SKM-1 treated with dmso at 0.1 percent for 144 hours (cell line): ENCODE results near the gene ECE1.

Experiments used
- DNase-seq: peaks from one replicate; lab custom pipeline; 2025; ENCODE audit not compliant: unreplicated experiment; lab: John Stamatoyannopoulos, UW

The ECE1 gene

GRCh38 chr1:21308847-21309652 lies 18.8 kb upstream of the ECE1 start:
- DNase-seq, result no peak

- DNase-seq, result no peak
Measured at GRCh38 chr1:21308330-21308729, 18.1 kb upstream of the ECE1 start.

DNA sequence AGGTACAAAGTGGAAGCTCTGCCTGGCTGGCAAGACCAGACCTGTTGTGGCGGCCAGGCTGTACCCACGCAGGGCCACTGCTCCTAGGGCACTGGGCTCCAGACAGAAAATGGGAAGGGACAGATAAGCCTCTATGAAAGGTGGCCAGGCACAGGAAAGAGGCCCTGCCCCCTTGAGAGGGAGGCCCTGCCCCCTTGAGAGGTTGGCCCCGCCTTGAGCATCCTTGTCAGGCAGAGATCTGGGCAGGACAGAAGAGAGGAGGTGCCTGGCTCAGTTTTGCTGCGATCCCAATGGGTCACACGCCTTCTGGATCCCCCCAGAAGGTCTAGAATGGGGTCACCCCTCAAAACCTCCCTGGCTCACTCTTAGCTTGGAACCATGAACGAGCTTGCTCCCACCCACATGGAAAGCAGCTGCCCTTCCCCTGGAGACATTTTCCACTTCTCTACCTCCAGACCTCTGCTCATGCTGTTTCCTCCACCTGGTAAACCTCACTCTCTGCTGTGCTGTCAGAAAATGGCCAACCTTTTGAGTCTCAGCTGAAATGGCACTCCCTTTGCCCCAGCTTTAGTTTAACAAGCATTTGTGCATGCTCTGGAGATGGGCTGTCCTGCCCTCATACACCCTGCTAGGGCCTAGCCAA lies 17.5 kb upstream of the ECE1 start:
- DNase-seq, result no peak

- DNase-seq, result no peak
Measured at GRCh38 chr1:21307210-21307609, 16.9 kb upstream of the ECE1 start.

- DNase-seq, result no peak
Measured at GRCh38 chr1:21305900-21306189, 15.6 kb upstream of the ECE1 start.

- no peak for DNase-seq
Measured at GRCh38 chr1:21305155-21305899, 15.1 kb upstream of the ECE1 start.

DNA sequence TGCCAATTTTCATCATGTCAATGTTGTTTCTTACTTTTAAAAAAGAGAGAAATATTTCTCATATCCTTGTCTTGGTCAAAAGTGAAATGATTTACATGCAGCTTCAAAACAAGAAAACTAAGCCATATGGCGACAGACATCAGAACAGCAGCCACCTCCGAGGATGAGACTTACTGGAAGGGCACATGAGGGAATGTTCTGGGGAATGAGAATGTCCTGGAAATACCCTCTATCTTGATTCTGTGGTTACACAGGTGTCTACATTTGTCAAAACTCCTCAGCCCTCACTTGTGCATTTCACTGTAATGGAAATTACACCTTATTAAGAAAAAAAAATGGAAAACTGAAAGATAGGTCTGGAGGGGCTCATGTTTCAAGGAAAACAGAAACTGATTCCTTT lies 14.2 kb upstream of the ECE1 start:
- no peak for DNase-seq

DNA sequence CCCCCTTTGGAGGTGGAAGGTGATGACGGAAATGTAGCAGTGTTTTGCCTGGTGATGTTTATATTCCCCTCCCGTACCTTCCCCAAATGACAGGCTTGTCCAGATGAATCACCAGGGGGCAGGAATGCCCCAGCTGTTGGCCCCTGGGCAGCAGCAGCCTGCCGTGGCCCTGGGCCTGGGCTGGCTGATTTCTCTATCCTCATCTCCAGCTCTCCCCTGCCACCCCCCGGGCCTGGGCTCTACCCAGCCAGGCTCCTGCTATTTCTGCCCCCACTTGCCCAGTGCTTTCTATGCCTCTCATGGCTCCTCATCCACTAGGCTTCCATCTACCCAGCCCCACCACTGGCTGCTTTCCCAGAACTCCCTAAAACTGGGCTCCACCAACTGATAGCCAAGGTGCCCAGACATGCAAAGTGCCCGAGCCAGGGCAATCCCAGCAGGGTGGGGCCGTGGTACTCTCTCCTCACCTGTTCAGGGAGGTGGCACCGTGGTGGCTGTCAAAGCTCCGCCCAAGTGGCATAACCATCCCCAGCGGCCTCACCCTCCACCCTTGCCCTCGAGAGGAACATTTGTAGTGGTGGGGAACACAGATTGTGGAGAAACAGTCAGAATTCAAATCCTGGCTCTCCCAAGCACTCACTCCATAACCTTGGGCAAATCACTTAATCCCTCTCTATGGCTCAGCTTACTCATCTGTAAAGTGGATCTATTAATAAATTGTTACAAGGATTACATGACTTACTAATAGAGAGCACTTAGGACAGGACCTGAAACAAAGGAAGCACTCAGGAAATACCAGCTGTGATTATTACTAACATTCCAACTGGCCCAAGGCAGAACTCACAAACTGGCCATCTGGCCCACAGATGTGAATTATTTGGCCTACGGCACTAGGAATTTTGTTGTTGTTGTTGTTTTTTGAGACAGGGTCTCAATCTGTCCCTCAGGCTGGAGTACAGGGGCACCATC lies 12.8 kb upstream of the ECE1 start:
- DNase-seq, result no peak

- no peak for DNase-seq
Measured at GRCh38 chr1:21301794-21302440, 11.7 kb upstream of the ECE1 start.

DNA sequence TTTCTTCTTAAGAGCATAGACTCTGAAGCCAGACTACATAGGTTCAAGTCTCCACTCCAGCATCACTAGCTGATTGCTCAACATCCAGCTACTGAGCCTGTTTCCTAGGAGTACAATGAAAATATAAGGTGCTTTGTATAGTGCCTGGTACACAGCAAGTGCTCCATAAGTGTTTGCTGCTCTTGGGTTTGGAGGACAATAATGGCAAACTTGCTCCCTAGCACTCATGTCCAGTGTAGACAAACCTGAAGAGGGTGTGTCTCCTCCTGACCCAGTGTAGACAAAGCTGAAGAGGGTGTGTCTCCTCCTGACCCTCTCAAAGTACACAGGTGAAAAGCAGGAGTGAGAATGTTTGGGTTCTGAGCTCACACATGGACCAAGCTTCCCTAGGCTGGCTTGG lies 10.5 kb upstream of the ECE1 start:
- DNase-seq, result no peak

DNA sequence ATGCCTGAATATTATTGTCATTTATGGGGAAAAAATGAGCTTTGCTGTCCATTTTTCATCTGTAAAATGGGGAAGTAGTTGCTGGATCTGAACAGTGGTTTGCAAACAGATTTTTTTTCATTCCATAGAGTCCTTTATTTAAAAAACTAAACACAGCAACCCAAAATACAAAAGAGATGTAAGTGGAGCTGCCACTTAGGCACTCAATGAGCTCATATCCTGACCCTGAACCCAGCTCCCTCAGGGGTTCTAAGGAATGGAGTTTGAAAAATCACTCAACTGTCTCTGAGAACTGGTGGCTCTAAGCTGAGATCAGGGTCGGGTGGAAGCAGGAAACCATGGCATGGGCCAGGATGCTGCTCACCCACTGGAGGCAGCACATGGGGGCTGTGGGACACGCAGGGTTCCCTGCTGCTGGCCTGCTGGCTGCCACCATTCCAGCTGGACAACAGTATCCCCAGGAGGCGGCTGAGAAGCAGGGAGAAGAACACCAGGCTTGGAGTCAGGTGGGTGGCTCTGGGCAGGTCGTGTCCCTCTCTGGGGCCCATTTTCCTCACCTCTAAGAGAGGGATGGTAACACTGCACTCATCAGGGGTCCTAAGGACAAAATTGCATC lies 9.6 kb upstream of the ECE1 start:
- DNase-seq, result no peak

GRCh38 chr1:21298981-21299391 lies 8.7 kb upstream of the ECE1 start:
- no peak for DNase-seq

GRCh38 chr1:21297975-21298374 lies 7.7 kb upstream of the ECE1 start:
- no peak for DNase-seq

- DNase-seq, result no peak
Measured at GRCh38 chr1:21296509-21297354, 6.5 kb upstream of the ECE1 start.

DNA sequence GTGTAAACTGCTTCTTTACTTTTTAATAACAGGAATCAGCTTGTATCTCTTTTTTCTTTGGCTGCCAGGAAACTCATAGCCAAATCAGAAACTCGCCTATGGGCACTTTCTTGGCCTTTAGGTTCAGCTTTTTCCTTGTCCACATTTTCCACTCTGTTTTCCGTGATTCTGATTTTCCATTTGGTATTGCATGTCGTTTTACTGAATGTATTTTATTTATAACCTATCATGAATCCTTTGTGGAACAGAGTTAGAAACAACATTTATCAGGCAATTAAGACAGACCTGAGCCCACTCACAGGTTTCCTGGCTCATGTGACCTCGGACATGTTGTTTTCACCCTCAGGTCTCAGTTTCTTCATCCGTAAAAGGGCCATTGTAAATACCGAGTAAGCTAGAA lies 5.3 kb upstream of the ECE1 start:
- DNase-seq, result no peak

DNA sequence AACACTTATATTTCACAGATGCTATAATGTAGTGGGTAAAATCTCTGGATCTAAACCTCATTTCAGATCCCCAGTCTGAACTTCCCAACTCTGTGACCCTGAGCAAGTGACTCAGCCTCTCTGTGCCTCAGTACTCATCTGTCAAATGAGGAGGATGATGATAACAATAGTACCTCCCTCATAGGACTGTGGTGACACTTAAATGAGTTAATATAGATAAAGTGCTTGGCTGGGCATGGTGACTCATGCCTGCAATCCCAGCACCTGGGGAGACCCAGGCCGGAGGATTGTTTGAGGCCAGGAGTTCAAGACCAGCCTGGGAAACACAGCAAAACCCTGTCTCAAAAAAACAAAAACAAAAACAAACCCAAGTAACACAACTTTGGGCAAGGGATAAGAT lies 4.7 kb upstream of the ECE1 start:
- DNase-seq, result no peak

DNA sequence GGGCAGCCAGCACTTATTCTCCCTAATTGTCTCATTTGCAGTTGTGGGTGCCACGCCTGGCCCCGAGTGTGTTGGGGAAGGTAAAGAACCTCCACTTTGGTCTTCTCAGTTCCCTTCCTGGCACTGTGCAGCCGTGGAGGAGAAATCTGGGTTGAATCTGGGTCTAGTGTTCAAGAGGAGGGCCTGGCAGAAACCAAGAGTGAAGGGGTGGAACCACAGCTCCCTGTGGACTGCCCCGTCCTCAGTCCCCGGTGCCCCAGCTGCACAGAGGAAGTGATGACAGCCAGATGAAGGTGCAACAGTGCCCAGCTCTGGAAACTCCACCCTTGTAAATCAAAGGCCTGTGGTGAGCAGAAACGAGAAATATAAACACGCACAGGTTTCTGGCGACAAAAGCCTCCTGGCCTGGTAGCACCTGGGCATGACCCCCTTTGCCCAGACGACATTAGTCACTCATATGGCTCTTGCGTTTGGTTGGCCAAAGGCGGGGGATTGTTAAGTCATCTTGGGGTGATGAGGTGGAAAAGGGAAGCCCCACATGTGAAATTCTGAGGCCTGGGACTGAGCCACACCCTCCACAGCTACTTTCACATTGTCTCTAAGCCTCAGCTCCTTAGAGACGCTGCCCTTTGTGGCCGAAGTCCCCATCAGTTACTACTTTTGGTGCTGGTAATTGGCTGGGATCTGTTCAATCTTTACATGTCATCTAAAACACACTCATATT lies 4.2 kb upstream of the ECE1 start:
- no peak for DNase-seq

DNA sequence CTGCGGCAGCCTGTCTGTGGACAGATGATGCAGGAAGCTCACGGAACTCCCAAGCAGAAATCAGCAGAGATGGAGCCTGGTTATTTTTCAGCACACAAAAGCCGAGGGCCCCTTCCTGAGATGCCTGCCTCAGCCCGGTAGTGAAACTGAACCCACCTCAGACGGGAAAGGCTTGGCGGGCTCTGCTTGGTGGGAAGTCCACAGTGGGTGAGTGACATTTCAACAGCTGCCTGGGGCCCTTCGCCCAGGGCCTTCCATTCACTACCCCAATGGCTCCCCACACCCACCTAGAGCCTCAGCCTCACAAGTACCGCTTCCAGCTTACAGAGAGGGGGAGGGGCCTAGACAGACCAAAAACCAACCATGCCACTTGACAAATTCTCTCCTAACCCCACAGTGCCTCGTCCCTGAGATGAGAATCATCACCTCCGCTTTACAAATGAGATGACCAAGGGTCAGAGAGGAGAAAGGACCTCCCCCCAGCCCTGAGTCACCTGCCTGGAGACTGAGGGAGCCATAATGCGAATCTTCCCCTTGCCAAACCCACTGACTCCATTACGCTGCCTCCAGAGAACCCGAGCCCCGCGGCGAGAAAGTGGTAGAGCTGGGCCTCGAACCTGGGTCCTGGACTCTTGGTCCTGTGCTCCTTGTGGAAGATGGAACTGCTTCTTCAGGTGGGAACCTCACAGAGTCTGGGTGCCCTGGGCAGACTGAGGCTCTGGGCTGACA lies 3.4 kb upstream of the ECE1 start:
- DNase-seq, result no peak
